Hepatocyte (in vitro differentiated cells): ENCODE measurements around the gene SLC7A4. TPM values are rescaled to one million over a fixed set of nuclear protein-coding genes. Genes with fewer than 3 reads are reported as not detected.

Source experiments
- DNase-seq: peaks from one replicate; pipeline ENCODE4 v3.0.0-alpha.2; 2016; ENCODE audit warnings: low spot score
- H2AFZ ChIP-seq: fragments of 200-600 bp; sonication (generic); 2 replicates; pipeline ENCODE4 v1.6.0; 2016; ENCODE audit warnings: antibody characterized with exemption, mild to moderate bottlenecking
- H3K27ac ChIP-seq: fragments of 200-600 bp; sonication (generic); 2 replicates; pipeline ENCODE4 v1.5.1; 2016; ENCODE audit warnings: mild to moderate bottlenecking
- H3K27me3 ChIP-seq: fragments of 200-600 bp; sonication (generic); 2 replicates; pipeline ENCODE4 v1.6.1; 2016
- H3K36me3 ChIP-seq: fragments of 200-600 bp; sonication (generic); replicated peaks from 2 replicates; pipeline ENCODE4 v1.5.1; 2016; ENCODE audit warnings: low read depth; ENCODE audit not compliant: insufficient read depth
- H3K4me1 ChIP-seq: fragments of 200-600 bp; sonication (generic); 2 replicates; pipeline ENCODE4 v1.5.1; 2016; ENCODE audit warnings: mild to moderate bottlenecking, moderate library complexity; ENCODE audit not compliant: insufficient read depth
- H3K4me2 ChIP-seq: fragments of 200-600 bp; sonication (generic); 2 replicates; pipeline ENCODE4 v1.6.0; 2016
- H3K4me3 ChIP-seq: fragments of 200-600 bp; sonication (generic); 2 replicates; pipeline ENCODE4 v1.5.1; 2016; ENCODE audit warnings: mild to moderate bottlenecking
- H3K79me2 ChIP-seq: fragments of 200-600 bp; sonication (generic); 2 replicates; pipeline ENCODE4 v1.6.0; 2017; ENCODE audit warnings: mild to moderate bottlenecking
- H3K9me2 ChIP-seq: fragments of 200-600 bp; sonication (generic); replicated peaks from 2 replicates; pipeline ENCODE4 v1.6.0; 2017; ENCODE audit warnings: mild to moderate bottlenecking; ENCODE audit not compliant: insufficient read depth
- H3K9me3 ChIP-seq: fragments of 200-600 bp; sonication (generic); 2 replicates; pipeline ENCODE4 v1.5.1; 2016; ENCODE audit warnings: low read depth, mild to moderate bottlenecking
- H4K20me1 ChIP-seq: fragments of 200-600 bp; sonication (generic); 2 replicates; pipeline ENCODE4 v1.6.0; 2016; ENCODE audit warnings: mild to moderate bottlenecking; ENCODE audit not compliant: insufficient read depth, poor library complexity, severe bottlenecking
- EZH2 ChIP-seq: fragments of 200-600 bp; sonication (generic); IDR thresholded peaks from 2 replicates; pipeline ENCODE4 v1.6.1; 2016; ENCODE audit warnings: antibody characterized with exemption, mild to moderate bottlenecking, borderline replicate concordance
- EZH2phosphoT487 ChIP-seq: fragments of 200-600 bp; sonication (generic); IDR thresholded peaks from one replicate; pipeline ENCODE4 v1.6.1; 2018; ENCODE audit warnings: antibody characterized with exemption, mild to moderate bottlenecking, low read depth, moderate library complexity; ENCODE audit not compliant: unreplicated experiment, severe bottlenecking
- WGBS: methylation state at CpG from one replicate; pipeline ENCODE4 v1.1.6; 2016; ENCODE audit warnings: low lambda C conversion rate; ENCODE audit errors: missing lambda C conversion rate; 5-methylcytosine and 5-hydroxymethylcytosine counted together
- polyA plus RNA-seq: library from polyadenylated mRNA; unstranded; fragments of >200 nt; fragmentation: Nextera tagmentation; extraction: Ambion mirVana; gene quantifications from 2 replicates; pipeline ENCODE4 v1.2.1, GENCODE V29; 2016
- total RNA-seq: library from RNA; depleted of rRNA; stranded (reverse); fragments of >200 nt; gene quantifications from 2 replicates; pipeline ENCODE4 v1.2.3, GENCODE V29; 2014
- TF ChIP-seq, protein P1 (sequence below): fragments of 200-600 bp; sonication (generic); IDR thresholded peaks from 2 replicates; pipeline ENCODE4 v1.5.1; 2016; ENCODE audit warnings: antibody characterized with exemption, mild to moderate bottlenecking; ENCODE audit not compliant: poor library complexity

SLC7A4 gene
- total and polyA plus RNA-seq, 2 experiments from 2014 or later, result 140 to 494 TPM

DNA sequence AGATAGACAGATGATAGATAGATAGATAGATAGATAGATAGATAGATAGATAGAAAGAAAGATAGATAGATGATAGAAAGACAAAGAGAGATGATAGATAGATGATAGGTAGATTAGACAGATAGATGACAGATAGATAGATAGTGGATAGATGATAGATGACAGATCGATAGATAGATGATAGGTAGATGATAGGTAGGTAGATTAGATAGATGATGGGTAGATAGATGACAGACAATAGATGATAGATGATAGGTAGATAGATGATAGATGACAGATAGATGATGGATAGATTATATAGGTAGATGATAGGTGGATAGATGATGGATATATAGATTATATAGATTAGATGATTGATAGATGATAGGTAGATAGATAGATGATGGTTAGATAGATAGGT, 46.0 kb downstream of the SLC7A4 start:
- peaks cover 15% of the 10 kb centered on the region for H3K79me2 ChIP-seq
- H3K4me3 ChIP-seq, result no peak overlapping the region
- no peaks in the 10 kb centered on the region for H3K27me3 ChIP-seq
- H3K4me2 ChIP-seq, result no peak overlapping the region
- no peak overlapping the region for H3K27ac ChIP-seq
- no peak for DNase-seq
- no peak overlapping the region for H2AFZ ChIP-seq
- H3K9me3 ChIP-seq, result no peaks in the 10 kb centered on the region
- H4K20me1 ChIP-seq, result no peaks in the 10 kb centered on the region
- no peaks in the 10 kb centered on the region for H3K9me2 ChIP-seq
- peaks cover 7% of the 10 kb centered on the region for H3K4me1 ChIP-seq
- H3K36me3 ChIP-seq, result no peaks in the 10 kb centered on the region
- TF ChIP-seq, protein P1, sequence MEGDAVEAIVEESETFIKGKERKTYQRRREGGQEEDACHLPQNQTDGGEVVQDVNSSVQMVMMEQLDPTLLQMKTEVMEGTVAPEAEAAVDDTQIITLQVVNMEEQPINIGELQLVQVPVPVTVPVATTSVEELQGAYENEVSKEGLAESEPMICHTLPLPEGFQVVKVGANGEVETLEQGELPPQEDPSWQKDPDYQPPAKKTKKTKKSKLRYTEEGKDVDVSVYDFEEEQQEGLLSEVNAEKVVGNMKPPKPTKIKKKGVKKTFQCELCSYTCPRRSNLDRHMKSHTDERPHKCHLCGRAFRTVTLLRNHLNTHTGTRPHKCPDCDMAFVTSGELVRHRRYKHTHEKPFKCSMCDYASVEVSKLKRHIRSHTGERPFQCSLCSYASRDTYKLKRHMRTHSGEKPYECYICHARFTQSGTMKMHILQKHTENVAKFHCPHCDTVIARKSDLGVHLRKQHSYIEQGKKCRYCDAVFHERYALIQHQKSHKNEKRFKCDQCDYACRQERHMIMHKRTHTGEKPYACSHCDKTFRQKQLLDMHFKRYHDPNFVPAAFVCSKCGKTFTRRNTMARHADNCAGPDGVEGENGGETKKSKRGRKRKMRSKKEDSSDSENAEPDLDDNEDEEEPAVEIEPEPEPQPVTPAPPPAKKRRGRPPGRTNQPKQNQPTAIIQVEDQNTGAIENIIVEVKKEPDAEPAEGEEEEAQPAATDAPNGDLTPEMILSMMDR, result no peak
- TF ChIP-seq EZH2phosphoT487 (no peak), EZH2 (no peak)
- WGBS, result 88% methylated on average over 1 of the region's 1 CpG

DNA sequence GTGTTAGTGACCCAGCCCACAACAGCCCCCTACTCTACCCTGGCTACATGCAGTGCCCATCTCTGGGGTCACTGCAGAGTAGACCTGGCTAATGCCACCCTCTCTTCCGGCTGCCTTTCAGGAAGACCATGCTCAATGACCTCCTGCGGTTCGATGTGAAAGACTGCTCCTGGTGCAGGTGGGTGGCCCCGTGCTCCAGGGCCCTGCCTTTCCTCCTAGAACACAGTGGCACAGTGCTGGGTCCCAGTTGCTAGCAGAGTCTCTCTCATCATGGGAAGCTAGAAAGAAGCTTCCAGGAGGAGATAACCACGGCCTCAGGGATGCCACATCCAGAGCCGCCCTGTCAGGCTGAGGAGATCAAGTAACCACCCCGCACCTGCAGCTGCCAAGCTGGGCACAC, 46.6 kb downstream of the SLC7A4 start:
- Histone ChIP-seq H4K20me1 (no peaks in the 10 kb centered on the region), H3K4me3 (no peak overlapping the region), H3K9me3 (no peaks in the 10 kb centered on the region), H3K79me2 (peaks cover 18% of the 10 kb centered on the region), H3K4me1 (peaks cover 13% of the 10 kb centered on the region), H3K27me3 (no peaks in the 10 kb centered on the region), H3K36me3 (no peaks in the 10 kb centered on the region), H3K27ac (no peak overlapping the region), H3K4me2 (no peak overlapping the region), H2AFZ (no peak overlapping the region), H3K9me2 (no peaks in the 10 kb centered on the region)
- no peak for DNase-seq
- 95% methylated on average over 7 of the region's 7 CpGs for WGBS
- no peak for TF ChIP-seq EZH2phosphoT487
- TF ChIP-seq, protein P1, result no peak
- TF ChIP-seq EZH2, result no peak

DNA sequence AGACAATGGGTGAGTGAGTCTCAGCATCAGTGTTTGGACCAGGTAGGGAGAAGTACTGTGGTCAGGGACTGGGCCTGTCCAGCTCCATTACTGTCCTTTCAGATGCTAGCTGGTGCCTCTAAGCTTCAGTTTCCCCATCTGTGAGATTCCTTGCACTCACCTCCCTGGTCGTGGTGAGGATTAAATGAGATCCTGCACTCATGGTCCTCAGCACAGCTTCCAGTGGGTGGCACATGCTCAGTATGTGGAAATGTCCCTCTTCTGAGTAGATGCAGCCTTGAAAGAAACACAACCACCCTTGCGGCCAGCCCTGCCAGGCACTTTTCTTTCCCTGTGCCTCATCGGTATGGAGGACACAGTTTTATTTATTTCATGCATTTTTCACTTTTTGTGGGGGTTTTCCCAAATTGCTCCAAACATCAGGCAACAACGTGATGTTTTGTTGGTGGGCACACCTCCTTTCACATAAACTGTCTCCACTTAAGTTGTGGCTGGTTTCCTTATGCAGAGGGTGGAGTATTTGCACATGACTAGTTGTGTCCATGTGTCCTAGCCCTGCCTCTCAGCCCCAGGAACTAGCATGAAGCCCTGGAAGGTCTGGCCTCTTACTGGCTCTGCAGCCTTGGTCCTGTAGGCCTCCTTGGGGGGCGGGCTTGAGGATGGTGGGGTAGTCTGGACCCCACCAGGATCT, 49.1 kb downstream of the SLC7A4 start:
- Histone ChIP-seq H2AFZ (no peak overlapping the region), H3K4me3 (peak overlapping the region; percentile 55), H3K79me2 (peaks cover 18% of the 10 kb centered on the region), H4K20me1 (no peaks in the 10 kb centered on the region), H3K4me1 (peaks cover 23% of the 10 kb centered on the region), H3K9me3 (no peaks in the 10 kb centered on the region), H3K4me2 (peak overlapping the region; percentile 88), H3K9me2 (no peaks in the 10 kb centered on the region), H3K27me3 (no peaks in the 10 kb centered on the region), H3K36me3 (no peaks in the 10 kb centered on the region), H3K27ac (no peak overlapping the region)
- WGBS, result 87% methylated on average over 5 of the region's 5 CpGs
- DNase-seq, result no peak
- TF ChIP-seq EZH2 (no peak), EZH2phosphoT487 (no peak)
- TF ChIP-seq, protein P1, result no peak

DNA sequence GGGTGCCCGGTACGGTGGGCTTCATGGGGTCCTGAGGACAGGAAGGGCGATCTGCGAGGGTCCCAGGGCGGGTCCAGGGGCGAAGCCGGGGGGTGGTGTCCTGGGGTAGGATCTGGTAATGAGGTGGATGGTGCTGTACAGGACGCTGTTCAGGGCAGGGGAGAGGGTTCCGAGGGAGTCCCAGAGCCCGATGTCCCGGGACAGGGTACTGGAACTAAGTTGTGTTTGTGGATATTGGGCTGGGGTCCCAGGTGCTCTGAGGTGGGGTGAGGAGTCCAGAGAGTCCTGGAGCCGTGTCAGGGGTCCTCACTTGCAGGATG, 49.8 kb downstream of the SLC7A4 start:
- Histone ChIP-seq H2AFZ (peak overlapping the region; percentile 89), H3K4me1 (peaks cover 23% of the 10 kb centered on the region), H3K27ac (peak overlapping the region; percentile 0), H3K36me3 (no peaks in the 10 kb centered on the region), H3K27me3 (no peaks in the 10 kb centered on the region), H3K79me2 (peaks cover 18% of the 10 kb centered on the region), H4K20me1 (no peaks in the 10 kb centered on the region), H3K4me3 (peak overlapping the region; percentile 55), H3K4me2 (peak overlapping the region; percentile 88), H3K9me3 (no peaks in the 10 kb centered on the region), H3K9me2 (no peaks in the 10 kb centered on the region)
- WGBS, result 2% methylated on average over 8 of the region's 12 CpGs
- no peak for TF ChIP-seq EZH2
- TF ChIP-seq EZH2phosphoT487, result no peak
- TF ChIP-seq, protein P1, result no peak
- DNase-seq, result no peak
